SK-N-MC (cell line): Measurements from ENCODE around the gene TCF12.

ENCODE experiments used
- DNase-seq: peaks from one replicate; pipeline ENCODE4 v3.0.0-alpha.2; 2011; ENCODE audit warnings: low read depth, low spot score
- H3K27ac ChIP-seq: fragments of 200-600 bp; sonication (generic); 2 replicates; pipeline ENCODE4 v1.5.1; 2016; ENCODE audit warnings: mixed run types
- H3K36me3 ChIP-seq: fragments of 200-600 bp; sonication (generic); 2 replicates; pipeline ENCODE4 v1.6.1; 2017; ENCODE audit warnings: antibody characterized with exemption, low read length, mixed read lengths; ENCODE audit not compliant: insufficient read depth
- H3K4me3 ChIP-seq: fragments of 200-600 bp; sonication (generic); 2 replicates; pipeline ENCODE4 v1.5.1; 2016
- H3K9ac ChIP-seq: fragments of 200-600 bp; sonication (generic); 2 replicates; pipeline ENCODE4 v1.8.0; 2017; ENCODE audit warnings: mixed run types, mixed read lengths; ENCODE audit not compliant: insufficient read length
- H3K9me3 ChIP-seq: fragments of 200-600 bp; sonication (generic); 2 replicates; pipeline ENCODE4 v1.6.1; 2017; ENCODE audit warnings: low read depth, mild to moderate bottlenecking, antibody characterized with exemption, low read length, moderate library complexity, mixed read lengths
- EZH2 ChIP-seq: fragments of 200-600 bp; sonication (generic); IDR thresholded peaks from one replicate; pipeline ENCODE4 v1.6.1; 2017; ENCODE audit warnings: antibody characterized with exemption
- FOXP2 ChIP-seq: optimal IDR thresholded peaks from 2 replicates; pipeline ENCODE3; 2011; ENCODE audit warnings: mild to moderate bottlenecking, moderate library complexity; ENCODE audit not compliant: insufficient read depth; ENCODE audit errors: extremely low read length, control extremely low read depth
- POLR2AphosphoS5 ChIP-seq: IDR thresholded peaks from 2 replicates; pipeline ENCODE4 v1.6.1; 2012; ENCODE audit warnings: mild to moderate bottlenecking, low read depth, low read length, borderline replicate concordance

TCF12 gene

DNA sequence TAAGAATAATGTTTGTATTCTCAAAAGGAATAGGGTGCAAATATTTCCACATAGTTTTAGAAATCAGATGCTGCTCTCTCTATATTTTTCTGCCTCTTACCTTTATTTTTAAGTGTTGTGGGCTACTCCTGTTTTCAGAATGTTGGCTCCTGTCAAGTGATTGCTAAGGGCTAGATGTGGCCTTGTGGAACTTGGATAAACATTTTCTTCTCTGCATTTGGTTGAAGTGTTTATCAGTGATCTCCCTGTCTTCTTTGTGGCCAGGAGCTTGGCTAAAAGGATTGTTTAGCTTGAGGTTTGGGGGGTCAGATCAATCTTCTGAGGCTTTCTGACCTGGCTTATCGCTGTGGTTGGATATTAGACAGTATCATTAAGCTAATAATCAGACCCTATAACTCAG, 112.6 kb downstream of the TCF12 start:
- Histone ChIP-seq H3K27ac (no peak overlapping the region), H3K36me3 (no peaks in the 10 kb centered on the region), H3K4me3 (no peak overlapping the region), H3K9ac (no peak overlapping the region), H3K9me3 (no peaks in the 10 kb centered on the region)
- no peak for DNase-seq
- no peak for TF ChIP-seq EZH2
- TF ChIP-seq POLR2AphosphoS5 = no peak
- no peak for TF ChIP-seq FOXP2

- TF ChIP-seq EZH2 = no peak
- TF ChIP-seq FOXP2 = no peak
- TF ChIP-seq POLR2AphosphoS5 = no peak
- no peak overlapping the region for H3K4me3 ChIP-seq
- H3K36me3 ChIP-seq = no peaks in the 10 kb centered on the region
- H3K9ac ChIP-seq = no peak overlapping the region
- no peak for DNase-seq
- H3K27ac ChIP-seq = no peak overlapping the region
- no peaks in the 10 kb centered on the region for H3K9me3 ChIP-seq
Measured at GRCh38 chr15:57031605-57032004, 113.2 kb downstream of the TCF12 start.

DNA sequence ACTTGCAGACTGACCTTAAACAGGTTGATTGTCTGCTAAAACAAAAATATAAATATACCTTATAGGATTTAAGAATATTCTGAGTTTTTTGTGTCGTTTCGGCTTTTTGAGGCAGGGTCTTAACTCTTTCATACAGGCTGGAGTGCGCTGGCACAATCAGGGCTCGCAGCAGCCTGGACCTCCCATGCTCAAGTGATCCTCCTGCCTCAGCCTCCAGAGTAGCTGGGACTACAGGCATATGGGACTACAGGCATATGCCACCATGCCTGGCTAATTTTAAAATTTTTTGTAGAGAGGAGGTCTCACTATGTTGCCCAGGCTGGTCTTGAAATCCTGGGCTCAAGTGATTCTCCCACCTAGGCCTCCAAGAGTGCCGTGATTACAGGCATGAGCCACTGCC, 113.9 kb downstream of the TCF12 start:
- 0 out of 2 replicates have a peak overlapping the region, but pooled peaks have one; percentile 12 for H3K27ac ChIP-seq
- TF ChIP-seq POLR2AphosphoS5 (no peak), FOXP2 (no peak), EZH2 (no peak)
- DNase-seq = no peak

DNA sequence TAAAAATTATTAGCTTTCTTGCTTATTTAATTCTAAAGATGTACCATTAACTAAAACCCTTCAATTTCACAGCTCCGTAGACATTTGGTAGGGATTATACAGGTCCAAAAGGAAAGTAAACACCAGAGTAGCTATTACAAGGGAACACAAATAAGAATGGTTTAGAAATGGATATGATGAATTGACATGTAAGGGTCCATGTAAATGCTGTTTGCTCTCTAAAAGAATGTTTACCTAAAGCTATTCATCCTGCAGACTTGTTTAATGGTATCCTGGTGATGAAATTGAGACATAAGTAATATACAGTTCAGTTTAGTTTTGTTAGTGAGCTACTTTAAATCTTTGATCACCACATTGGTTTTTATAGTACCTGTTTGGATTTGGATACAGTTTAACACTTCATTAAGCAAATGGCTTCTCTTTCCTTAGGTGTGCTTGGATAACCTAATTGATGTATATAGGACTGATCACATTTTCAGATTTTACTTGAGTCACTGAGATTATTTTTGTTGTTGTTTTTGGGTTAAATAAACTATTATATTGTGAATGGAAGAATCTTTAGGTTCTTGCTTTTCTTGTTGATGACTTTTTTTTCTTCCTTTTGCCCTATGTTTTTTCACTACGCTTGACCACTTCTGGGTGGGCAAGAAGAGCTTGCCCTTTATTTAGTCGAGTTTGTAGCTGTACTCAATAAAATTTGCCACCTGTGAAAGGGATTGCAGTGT, 115.4 kb downstream of the TCF12 start:
- Histone ChIP-seq H3K9ac (no peak overlapping the region), H3K9me3 (no peaks in the 10 kb centered on the region), H3K27ac (no peak overlapping the region; the same call in 1 of the 2 replicates), H3K4me3 (no peak overlapping the region), H3K36me3 (no peaks in the 10 kb centered on the region)
- DNase-seq = no peak
- TF ChIP-seq POLR2AphosphoS5 = no peak
- no peak for TF ChIP-seq FOXP2
- TF ChIP-seq EZH2 = no peak

More for the DNA sequence above, 113.9 kb downstream of the TCF12 start:
- no peaks in the 10 kb centered on the region for H3K36me3 ChIP-seq
- H3K9ac ChIP-seq = no peak overlapping the region
- H3K9me3 ChIP-seq = no peaks in the 10 kb centered on the region
- no peak overlapping the region for H3K4me3 ChIP-seq

DNA sequence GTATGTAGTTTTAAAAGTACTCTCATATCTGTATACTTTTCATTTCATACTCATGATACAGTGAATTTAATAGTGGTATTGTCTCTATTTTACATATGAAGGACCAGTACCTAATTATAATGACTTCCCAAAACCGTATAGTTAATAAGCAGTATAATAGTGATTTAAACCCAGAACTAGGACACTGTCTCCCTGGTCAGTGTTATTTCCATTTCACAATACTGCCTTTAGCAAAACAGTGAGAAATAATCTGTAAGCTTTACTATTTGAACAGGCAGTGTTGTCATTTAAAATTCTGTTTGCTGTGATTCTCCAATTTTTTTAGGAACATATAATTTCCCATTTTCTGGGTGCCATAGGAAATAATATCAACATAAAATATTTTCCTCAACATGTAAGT, 116.2 kb downstream of the TCF12 start:
- no peak overlapping the region for H3K9ac ChIP-seq
- H3K9me3 ChIP-seq = no peaks in the 10 kb centered on the region
- no peak overlapping the region for H3K4me3 ChIP-seq
- TF ChIP-seq FOXP2 (no peak), POLR2AphosphoS5 (no peak), EZH2 (no peak)
- no peak overlapping the region for H3K27ac ChIP-seq
- no peak for DNase-seq
- no peaks in the 10 kb centered on the region for H3K36me3 ChIP-seq

DNA sequence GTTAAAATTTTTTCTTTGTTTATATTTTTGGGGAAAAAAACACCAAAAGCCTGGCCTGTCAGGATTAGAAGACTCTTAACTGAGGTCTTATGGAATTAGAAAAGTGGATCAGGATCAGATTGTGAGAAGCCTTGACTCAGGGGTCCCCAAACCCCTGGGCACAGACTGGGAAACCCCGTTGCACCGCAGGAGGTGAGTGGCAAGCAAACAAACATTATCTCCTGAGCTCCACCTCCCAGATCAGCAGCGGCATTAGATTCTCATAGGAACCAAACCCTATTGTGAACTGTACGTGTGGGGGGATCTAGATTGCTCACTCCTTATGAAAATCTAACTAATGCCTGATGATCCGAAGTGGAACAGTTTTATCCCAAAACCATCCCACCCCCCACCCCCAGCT, 117.2 kb downstream of the TCF12 start:
- H3K9me3 ChIP-seq = no peaks in the 10 kb centered on the region
- no peak overlapping the region for H3K9ac ChIP-seq
- H3K36me3 ChIP-seq = no peaks in the 10 kb centered on the region
- no peak for DNase-seq
- no peak overlapping the region for H3K4me3 ChIP-seq
- no peak for TF ChIP-seq POLR2AphosphoS5
- no peak for TF ChIP-seq FOXP2
- no peak for TF ChIP-seq EZH2
- peak overlapping the region; percentile 52; the same call in 1 of the 2 replicates for H3K27ac ChIP-seq

GRCh38 chr15:57036352-57036751, 117.9 kb downstream of the TCF12 start:
- H3K27ac ChIP-seq = peak overlapping the region; percentile 52; the same call in 1 of the 2 replicates
- no peak for TF ChIP-seq FOXP2
- TF ChIP-seq POLR2AphosphoS5 = no peak
- no peak for TF ChIP-seq EZH2
- no peak overlapping the region for H3K9ac ChIP-seq
- H3K36me3 ChIP-seq = no peaks in the 10 kb centered on the region
- DNase-seq = no peak
- H3K4me3 ChIP-seq = no peak overlapping the region; the same call in 1 of the 2 replicates
- H3K9me3 ChIP-seq = no peaks in the 10 kb centered on the region

DNA sequence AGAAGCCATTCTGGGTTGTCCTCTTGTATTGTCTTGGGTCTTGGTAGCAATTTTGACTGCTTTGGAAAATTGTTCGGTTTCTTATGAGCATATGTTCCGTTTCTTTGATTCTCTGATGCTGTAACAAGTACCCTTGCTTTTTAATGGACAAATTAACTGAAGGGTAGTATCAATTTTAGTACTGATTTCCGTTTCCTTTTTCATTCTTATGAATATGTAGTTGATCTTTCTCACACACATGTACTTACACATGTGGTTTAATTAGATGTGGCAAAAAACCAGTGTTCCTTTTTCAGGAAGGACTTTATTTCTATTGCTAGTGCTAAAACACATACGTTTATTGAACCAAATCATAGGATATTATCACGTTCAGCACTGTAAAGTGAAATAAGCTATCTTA, 119.1 kb downstream of the TCF12 start:
- H3K36me3 ChIP-seq = no peaks in the 10 kb centered on the region
- TF ChIP-seq POLR2AphosphoS5 = no peak
- TF ChIP-seq FOXP2 = no peak
- no peak for TF ChIP-seq EZH2
- H3K4me3 ChIP-seq = no peak overlapping the region
- no peak overlapping the region for H3K27ac ChIP-seq
- H3K9me3 ChIP-seq = no peaks in the 10 kb centered on the region
- no peak for DNase-seq
- H3K9ac ChIP-seq = no peak overlapping the region
